Stimulated activated CD4-positive, alpha-beta T cell treated with anti-CD3 and anti-CD28 coated beads, Interleukin-12 subunit alpha, Interleukin-12 subunit beta, amount 100 ng/mL, for 48 hours (primary cell): Measurements from ENCODE around the gene OCA2.

Experiments used
- DNase-seq, 3 donors: peaks; one replicate each; pipeline ENCODE4 v3.0.0-alpha.2; 2020; ENCODE audit warnings: low read depth in 2 of 3, low spot score in 1 of 3

Gene OCA2

DNA sequence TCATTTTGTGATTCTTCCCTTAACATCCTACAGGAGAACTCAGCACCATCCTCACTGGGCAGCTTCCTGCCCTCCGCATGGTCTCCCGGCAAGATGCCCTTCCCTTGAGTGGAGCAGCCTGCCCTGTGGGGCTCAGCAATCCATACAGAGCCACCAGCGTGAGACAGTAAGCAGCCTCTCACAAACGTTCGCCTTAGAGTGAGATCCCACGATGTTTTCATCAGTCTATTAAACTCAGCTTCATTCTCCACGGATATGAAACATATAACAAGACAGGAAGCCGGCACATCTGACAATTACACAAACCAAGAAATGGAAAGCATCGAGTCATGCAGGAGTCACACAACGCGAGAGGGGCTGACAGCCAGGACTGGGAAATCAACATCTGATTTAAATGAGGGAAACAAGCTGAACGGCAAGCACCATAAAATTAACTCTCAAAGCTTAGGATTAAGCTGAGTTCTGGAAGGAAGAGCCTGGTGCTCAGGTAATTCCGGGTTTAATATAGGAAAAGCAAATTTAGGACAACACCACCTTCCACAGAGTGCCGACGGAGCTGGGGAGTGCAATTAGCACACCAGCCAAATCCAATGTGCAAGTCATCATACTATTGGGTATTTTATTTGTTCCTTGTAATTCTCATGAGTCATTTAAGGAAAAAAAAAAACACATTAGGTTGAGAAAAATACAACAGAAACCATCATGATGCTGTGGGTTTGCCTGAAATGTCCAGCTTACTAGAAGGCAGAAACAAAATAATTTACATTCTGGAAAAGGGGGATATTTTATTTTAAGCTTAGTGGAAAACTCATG, 272.0 kb downstream of the OCA2 start:
- DNase-seq = no peak

DNA sequence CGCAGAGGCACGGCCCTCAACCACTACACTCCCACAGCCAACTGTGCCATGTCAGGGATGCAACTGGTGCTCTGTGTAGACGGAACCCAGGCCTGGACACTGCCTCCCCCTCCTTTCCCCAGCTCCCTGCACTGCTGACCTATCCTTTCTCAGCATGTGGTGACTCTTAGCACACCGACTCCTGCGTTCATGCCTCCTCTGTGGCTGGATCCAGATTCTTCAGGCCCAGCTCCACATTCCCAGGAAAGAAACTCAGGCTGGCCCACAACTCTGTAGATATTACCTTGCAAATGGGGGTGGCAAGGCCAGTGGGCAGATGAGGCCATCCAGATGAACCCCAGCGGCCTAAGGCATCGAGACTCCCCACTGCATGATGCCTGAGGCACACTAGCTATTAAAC, 272.7 kb downstream of the OCA2 start:
- no peak for DNase-seq

DNA sequence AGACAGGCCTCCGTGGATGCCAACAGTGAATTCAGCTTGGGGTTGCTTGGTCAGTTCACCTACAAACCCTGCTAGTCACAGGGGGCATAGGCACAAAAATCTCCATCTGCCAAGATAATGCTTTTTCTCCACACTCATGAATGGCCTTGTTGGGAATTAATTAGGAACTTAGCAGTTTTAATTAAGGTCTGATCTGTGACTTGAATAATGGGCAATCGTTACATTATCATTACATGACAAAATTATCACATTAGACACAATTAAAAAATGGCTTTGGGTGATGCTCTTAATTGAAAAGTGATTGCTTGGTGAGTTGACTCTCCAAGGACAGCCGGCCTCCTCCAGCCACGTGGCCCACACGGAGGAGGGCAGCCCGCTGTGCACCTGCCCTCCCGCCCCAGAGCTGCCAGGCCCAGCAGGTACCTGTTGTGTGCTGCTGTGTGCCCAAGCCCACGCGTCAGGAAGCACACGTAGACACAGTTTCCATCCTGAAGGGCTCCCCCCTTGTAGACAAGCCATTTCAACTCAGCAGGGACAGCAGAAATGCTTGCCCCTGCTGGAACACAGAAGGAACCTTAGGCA, 274.2 kb downstream of the OCA2 start:
- no peak for DNase-seq

DNA sequence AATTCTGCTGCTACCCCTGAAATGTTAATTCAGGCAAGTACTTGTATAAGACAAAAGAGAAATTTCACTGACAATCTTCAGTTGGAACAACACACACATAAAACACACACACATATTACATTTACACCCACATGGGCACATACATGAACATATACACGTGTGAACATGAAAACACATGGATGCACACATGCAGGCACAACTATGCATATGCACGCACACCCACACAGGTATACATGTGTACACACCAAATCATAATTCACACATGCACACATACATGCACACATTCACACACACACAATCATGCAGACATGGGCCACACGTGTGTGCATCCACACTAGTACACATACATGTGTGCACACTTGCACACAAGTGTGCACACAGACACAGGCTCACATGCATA, 277.8 kb downstream of the OCA2 start:
- no peak for DNase-seq

DNA sequence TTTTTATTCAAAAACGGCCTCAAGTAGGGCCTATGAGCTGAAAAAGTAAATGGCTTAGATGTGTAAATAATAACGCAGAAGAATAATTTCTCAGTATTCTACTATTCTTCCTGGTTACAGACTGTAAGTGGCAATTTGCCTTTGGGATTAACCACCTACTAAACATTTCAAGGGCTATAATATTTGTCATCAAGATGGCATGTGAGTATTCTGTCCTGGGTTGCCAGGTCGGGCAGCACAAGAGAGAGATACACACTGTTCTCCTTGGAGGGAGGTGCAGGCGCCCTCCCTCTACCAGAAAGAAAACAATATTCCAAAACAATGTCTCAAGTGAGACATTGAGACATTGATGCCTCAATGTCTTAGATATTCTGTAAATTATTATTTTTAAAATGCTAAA, 278.4 kb downstream of the OCA2 start:
- DNase-seq = no peak

DNA sequence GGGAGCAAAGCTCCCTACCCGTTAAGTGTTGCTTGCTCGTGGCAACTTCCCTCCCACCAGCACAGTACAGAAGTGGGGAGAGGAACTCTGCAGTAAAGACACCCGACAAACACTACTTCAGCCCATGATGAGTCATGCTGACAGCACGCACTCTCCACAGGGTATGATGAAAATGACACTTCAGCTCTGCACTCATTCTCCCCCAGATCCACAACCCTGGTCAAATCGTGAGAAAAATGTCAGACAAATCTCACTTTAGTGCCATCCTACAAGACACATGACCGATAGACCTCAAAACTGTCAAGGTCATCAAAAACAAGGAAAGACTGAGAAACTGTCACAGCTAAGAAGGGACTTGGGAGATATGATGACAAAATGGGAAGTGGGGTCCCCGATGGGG, 278.9 kb downstream of the OCA2 start:
- no peak for DNase-seq

DNA sequence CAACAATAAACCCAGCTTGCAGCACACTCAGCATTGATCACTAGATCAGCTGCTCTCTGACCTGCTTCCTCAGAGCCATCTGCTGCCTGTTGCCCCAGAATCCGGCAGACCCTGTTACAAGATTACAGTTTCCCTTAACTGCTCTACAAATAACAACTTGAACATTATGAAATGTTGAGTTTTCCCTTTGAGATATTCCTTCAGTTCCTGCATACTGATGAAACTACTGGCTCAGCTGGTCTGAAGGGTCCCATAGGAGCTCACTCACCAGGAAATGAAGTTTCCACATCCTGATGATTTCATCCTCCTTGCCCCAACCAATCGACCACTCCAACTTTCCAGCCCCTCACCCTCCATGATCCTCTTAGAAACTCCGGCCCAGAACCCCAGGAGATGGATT, 281.9 kb downstream of the OCA2 start:
- DNase-seq = no peak

DNA sequence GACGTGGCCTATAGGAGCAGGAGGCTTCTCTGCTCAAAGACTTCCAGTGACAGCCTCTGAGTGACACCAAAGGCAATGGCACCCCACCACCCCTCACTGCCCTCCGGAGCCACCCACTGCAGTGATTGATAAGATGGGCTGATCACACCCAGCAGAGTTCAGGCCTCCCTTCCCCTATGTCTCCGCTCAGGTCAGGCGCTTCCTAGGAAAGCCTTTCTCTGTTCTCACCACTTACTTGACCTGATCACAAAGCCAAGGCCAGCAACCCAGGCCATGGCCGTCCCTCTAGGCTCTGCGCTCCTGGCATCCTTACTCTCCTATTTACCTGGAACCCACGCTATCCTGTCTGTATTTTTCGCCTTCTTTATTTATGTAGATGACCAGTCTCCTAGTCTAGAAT, 282.3 kb downstream of the OCA2 start:
- DNase-seq = no peak

DNA sequence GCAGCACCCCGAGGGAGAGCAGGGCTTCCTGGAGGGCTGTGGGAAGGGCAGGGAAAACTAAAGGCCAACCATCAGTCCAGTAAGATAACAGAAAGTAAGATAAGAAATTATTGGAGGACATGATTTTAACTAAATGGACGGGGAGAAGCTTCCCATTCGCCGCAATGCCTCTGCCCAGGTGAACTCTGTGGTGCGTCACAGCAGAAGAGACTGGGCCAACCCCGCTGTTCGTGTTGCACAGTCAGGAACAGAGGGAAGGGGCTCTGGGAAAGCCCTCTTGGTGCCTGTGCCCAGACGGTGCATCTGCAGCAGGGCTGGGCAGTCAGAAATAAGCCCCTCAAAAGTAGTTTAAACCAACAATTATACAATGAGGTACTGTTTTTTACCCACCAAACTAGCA, 284.1 kb downstream of the OCA2 start:
- no peak for DNase-seq

DNA sequence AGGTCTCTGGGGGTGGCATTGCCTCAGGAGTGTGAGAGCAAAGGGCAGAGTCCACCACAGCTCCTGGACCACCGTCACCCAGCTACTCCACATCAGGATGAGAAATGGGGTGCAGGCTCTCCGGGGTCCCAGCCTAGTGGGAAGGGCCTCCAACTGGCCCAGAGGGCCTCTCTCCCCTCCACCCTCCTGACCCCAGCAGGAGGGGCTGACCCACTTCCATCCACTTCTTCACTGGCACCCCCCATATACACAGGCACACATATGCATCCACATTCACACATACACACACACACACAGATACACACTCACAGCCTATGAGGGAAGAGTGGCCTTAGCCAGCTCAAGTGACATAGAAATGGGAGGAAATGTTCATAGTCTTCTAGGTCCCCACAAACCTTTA, 286.0 kb downstream of the OCA2 start:
- DNase-seq = no peak

DNA sequence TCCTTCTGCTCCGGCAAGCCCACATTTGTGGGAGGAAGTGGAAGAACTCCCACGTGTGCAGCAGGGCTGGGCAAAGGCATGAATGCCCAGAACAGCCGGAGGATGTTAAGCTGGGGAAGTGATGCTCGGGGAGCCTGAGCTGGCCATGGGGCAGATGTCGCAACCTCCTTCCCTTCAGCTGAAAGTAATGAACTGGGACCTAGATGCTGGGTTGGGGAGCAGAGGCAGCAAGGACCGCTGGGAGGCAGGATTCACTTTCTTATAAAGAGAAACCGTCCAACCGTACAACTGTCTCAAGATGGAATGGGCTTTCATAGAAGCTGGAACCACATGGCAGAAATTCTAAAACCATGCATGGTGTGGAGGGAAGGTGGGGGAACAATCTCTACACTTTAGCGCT, 290.9 kb downstream of the OCA2 start:
- DNase-seq = no peak

DNA sequence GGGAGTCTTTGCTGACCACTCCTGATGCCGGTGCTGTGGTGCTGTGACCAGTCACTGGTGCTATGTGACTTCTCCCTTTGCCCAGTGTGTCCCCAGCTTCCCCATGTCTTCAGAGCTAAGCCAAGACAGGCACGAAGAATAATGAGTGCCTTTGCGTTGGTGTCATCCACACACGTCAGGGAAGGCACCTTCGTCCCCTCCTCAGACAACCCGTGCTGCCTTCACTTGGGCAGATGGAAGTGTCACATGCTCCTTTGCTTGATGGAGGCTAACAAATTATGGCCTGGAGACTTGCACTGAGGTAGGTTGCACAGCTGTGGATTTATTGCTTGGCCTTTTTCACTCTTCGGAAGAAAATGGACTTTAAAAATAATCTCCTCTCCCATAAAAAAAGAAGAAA, 291.8 kb downstream of the OCA2 start:
- no peak for DNase-seq

DNA sequence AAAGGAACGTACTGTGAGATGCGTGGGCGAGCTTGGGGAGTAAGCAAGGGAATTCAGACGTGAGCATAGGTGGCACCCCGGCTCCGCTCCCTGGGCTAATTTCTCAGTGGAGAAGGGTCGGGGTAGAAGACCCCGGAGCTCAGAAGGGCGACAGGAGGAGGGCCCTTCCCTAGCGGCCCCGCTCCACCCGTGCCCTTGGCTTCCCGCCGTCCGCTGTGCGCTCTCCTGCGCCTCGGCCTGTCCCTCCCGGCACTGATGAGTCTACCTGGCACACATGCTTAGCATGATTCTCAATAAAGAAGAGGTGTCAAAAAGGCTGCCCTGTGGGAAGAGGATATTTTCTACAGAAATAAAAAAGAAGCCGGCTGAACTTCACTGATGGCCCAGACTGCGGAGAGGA, 292.7 kb downstream of the OCA2 start:
- no peak for DNase-seq

DNA sequence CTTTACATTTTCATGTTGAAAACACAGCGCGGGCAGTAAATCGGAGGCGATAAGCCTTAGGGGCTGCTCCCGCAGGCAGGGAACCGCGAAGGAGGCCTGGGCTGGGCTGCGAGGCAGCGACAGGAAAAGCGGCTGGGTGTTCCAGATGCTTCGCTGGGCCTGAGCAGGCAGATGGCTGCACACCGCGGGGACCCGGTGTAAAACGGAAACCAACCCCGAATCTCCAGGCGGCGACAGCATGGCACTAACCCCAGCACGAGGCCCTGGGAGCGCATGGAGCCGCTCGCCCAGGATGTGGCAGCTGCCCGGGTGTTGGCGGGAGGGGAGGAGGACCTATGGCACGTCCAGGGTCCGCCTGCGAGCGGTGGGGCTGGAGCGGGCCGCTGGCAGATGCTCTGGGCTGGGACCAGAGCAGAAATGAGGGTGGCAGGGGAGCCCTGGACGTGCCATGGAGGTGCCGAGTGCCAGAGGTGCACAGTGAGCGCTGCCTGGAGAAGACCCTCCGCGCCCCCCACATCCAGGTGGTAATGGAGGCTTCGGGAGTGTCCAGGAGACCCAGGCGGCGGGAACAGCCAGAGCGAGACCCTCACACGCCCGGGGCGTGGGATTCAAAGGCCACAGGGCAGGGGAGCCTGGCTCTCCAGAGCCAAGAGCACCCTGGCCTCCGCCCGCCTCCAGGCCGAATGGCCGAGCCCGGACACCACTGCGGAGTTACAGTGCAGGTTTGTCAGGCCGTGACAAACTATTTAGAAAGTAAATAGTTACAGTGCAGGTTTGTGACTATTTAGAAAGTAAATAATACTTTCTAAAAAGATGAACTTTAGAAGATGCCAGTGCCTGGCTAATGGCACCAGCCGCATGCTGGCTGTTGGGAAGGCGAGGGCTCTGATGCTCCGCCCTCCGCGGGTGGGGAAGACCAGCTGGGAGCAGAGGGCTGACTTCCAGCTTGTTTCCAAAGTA, 293.6 kb downstream of the OCA2 start:
- no peak for DNase-seq

DNA sequence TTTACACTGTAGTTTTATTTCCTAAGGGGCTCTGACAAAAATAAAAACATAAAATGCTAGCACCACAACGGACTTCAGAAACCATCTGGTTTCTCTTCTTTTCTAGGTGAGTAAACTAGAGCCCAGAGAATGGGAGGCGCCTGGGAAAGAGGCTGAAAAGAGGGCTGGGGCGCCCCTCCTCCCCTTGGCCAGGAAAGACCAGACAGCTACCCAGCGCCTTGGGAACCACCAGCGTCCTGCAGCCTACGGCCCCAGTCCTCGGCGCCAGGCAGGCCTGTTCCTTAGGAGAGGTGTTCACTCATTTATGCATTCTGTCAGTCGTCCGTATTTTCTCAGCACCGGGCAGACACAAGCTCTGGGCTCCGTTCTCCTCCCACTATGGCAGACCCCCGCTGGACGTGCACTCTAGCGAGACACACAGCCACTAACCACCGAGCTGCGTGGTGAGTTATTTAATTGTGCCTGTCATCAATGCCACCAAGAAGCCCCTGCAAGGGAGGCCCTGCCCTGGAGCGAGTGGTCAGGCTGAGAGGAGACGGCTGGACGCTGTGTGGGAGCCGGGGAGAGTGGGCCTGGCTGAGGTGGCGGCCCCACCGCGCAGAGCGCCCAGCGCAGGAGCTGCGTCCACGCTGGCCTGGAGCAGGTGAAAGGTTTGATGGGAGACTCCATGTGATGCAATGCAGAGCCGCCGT, 294.4 kb downstream of the OCA2 start:
- DNase-seq = no peak

DNA sequence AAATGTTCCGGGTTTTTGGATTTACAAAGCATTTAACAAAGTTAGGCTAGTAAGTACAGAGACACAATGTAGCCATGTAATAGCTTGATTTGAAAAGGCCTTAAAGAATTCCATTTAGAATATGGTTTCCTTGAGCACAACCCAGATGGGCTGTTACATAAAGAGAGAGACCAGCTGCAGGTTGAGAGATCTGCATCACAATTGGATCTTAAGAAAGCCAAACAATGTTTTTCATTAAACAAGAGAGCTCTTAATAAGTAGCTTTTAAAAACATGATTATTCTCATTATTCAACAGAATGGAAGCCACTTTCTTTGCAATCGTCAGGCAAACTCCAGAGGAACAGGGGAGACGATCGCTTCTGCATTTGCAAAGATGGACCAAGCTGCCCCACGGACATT, 300.3 kb downstream of the OCA2 start:
- no peak for DNase-seq

DNA sequence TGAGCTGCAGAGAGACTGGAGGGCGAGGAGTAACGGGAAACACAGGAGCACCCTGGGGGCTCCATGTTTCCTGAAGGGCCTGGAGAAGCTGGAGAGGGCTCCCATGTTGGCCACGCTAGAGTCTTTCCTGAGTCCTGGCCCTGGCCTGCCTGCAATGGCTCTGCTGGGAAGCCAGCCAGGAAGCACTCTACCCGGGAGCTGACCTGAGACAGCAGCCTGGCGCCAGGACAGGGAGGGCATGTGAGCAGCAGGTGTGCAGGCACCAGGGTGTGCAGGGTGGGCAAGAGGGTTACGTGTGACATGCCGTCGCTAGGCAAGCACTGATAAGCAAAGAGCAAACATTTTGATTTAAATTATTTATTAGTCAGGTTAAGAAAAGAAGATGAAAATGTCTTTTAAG, 301.4 kb downstream of the OCA2 start:
- no peak for DNase-seq

DNA sequence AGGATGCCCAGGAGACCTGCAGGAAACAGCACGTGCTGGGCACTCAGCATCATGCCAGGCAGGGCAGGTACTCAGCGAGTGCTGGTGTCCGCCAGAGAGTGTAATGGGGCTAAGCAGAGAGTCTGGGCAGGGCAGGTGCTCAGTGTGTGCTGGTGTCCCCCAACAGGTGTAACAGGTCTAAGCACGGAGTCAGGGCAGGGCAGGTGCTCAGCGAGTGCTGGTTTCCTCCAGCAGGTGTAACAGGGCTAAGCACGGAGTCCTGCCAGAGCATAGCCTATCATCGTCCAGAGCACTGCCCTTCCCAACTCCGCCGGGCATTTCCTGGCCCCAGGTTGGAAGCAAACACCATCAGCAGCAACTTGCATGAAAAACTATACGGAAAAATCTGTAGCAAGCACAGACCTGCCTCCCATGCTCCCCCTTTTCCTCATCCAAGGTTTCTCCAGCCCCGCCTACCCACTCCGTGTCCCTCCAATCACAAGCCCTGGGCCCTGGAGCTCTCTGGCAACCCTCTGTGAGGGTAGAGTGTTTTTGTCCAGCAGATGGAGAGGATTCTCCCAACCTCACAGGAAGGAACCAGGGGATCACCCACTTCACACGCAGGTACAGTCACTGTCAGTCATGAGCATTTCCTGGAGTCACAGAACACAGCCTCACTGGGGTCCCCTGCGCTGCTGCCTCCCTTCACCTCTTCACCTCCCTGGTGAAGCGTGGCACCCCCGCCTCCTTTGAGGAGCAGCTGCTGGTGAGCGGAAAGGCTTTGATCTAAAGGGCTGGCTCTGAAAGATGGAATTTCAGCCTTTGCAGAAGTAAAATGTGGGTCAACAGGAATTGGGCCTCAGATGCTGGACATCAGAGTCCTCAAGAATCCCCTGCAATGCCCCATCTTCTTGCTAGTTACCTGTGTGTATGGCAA, 302.5 kb downstream of the OCA2 start:
- DNase-seq = no peak

DNA sequence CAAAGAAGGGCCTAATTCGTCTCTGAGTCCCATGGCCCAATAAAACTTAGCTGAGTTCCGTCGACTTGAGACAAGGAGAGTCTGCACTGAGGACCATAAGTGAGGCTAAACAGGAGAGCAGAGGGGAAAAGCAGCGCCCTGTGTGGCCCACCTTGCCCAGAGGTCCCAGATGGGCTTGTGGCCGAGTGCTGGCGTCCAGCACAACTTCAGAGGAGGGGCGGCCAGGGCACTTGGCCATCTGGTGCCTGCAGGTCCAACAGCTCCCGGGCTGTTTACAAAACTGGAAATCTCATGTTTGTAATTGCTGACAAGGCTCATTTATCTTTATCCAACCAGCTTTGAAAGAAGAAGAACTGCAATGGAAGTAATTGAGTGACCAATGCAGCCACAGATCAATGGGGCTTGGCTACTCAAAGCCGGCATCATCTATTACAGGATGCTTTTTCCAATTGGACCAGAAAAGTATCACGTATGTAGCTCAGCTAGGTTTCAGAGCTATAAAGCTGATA, 306.3 kb downstream of the OCA2 start:
- DNase-seq = no peak

DNA sequence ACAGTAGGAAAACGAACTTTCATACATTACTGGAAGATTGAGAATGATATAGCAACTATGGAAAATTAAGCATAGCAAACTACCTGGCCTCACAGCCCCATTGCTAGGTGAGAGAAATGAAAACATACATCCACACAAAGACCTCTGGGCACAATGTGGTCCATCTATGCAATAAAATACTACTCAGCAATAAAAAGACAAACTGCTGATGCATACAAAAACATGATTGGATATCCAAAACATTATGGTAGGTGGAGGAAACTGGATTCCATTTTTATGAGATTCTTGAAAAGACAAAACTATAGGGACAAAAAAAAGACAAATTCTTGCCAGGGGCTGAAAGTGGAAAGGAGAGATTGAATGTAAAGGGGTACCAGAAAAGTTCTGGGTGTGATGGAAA, 308.8 kb downstream of the OCA2 start:
- DNase-seq = no peak
